Neuronal stem cell (in vitro differentiated cells): ENCODE data around the gene CWC27.

ENCODE experiments used
- DNase-seq: peaks from one replicate; pipeline ENCODE4 v3.0.0-alpha.2; 2013; ENCODE audit warnings: low spot score
- H2AFZ ChIP-seq: one replicate; pipeline ENCODE4 v1.6.1; 2013; ENCODE audit warnings: mild to moderate bottlenecking, low read length, inconsistent platforms
- H2AK5ac ChIP-seq: 2 replicates; pipeline ENCODE4 v1.6.1; 2013; ENCODE audit warnings: low read depth, mild to moderate bottlenecking, inconsistent platforms, low read length, moderate library complexity, mixed read lengths
- H2BK120ac ChIP-seq: 2 replicates; pipeline ENCODE4 v1.6.1; 2013; ENCODE audit warnings: low read depth, mild to moderate bottlenecking, inconsistent platforms, low read length, moderate library complexity, mixed read lengths
- H2BK12ac ChIP-seq: one replicate; pipeline ENCODE4 v1.6.1; 2013; ENCODE audit warnings: low read length, inconsistent platforms
- H2BK15ac ChIP-seq: 2 replicates; pipeline ENCODE4 v1.6.1; 2013; ENCODE audit warnings: mild to moderate bottlenecking, low read length, inconsistent platforms, mixed read lengths
- H2BK5ac ChIP-seq: one replicate; pipeline ENCODE4 v1.6.1; 2013; ENCODE audit warnings: inconsistent platforms, mild to moderate bottlenecking, low read length, moderate library complexity
- H3K14ac ChIP-seq: one replicate; pipeline ENCODE4 v1.6.1; 2013; ENCODE audit warnings: low read length, inconsistent platforms
- H3K18ac ChIP-seq: 2 replicates; pipeline ENCODE4 v1.6.1; 2013; ENCODE audit warnings: low read length, inconsistent platforms
- H3K23ac ChIP-seq: 2 replicates; pipeline ENCODE4 v1.6.1; 2013; ENCODE audit warnings: low read depth, mild to moderate bottlenecking, mixed read lengths, low read length, inconsistent platforms; ENCODE audit not compliant: poor library complexity
- H3K27ac ChIP-seq: replicated peaks from 3 replicates; pipeline ENCODE4 v1.5.1; 2013; ENCODE audit warnings: low read length, inconsistent platforms
- H3K27me3 ChIP-seq, 3 experiments: 2 replicates each; pipeline ENCODE4 v1.6.1; 2013; ENCODE audit warnings: low read length in 3 of 3, mild to moderate bottlenecking in 2 of 3, inconsistent platforms in 1 of 3, low read depth in 1 of 3, mixed read lengths in 1 of 3, moderate library complexity in 1 of 3; ENCODE audit not compliant: control insufficient read depth in 3 of 3, insufficient read depth in 3 of 3
- H3K36me3 ChIP-seq, 2 donors: replicated peaks in 1 of 2; 2 replicates each; pipeline ENCODE4 v1.6.1; 2013; ENCODE audit warnings: low read length in 2 of 2; ENCODE audit not compliant: control insufficient read depth in 2 of 2, insufficient read depth in 2 of 2
- H3K4ac ChIP-seq: 2 replicates; pipeline ENCODE4 v1.6.1; 2013; ENCODE audit warnings: inconsistent platforms, mild to moderate bottlenecking, low read length, moderate library complexity
- H3K4me1 ChIP-seq, 2 donors: 1 replicate in 1 of 2; 2 replicates in 1 of 2; pipeline ENCODE4 v1.6.1; 2013; ENCODE audit warnings: low read length in 2 of 2, low read depth in 1 of 2; ENCODE audit not compliant: control insufficient read depth in 2 of 2, insufficient read depth in 1 of 2
- H3K4me2 ChIP-seq: one replicate; pipeline ENCODE4 v1.6.1; 2013; ENCODE audit warnings: mild to moderate bottlenecking, low read length, inconsistent platforms; ENCODE audit not compliant: insufficient read depth, poor library complexity, severe bottlenecking
- H3K4me3 ChIP-seq, 2 donors: 2 replicates each; pipeline ENCODE4 v1.5.1; 2013; ENCODE audit warnings: low read length in 2 of 2, mild to moderate bottlenecking in 2 of 2, inconsistent platforms in 1 of 2, moderate library complexity in 1 of 2
- H3K79me1 ChIP-seq: one replicate; pipeline ENCODE4 v1.6.1; 2013; ENCODE audit warnings: low read depth, mild to moderate bottlenecking, inconsistent platforms, low read length, moderate library complexity
- H3K9ac ChIP-seq: one replicate; pipeline ENCODE4 v1.6.1; 2013; ENCODE audit warnings: mild to moderate bottlenecking, low read depth, low read length, inconsistent platforms; ENCODE audit not compliant: poor library complexity
- H3K9me3 ChIP-seq, 2 donors: replicated peaks in 1 of 2; 2 replicates each; pipeline versions ENCODE3 to v1.6.1; 2013; ENCODE audit warnings: low read length in 2 of 2, mild to moderate bottlenecking in 2 of 2, inconsistent platforms in 1 of 2, low read depth in 1 of 2, mixed read lengths in 1 of 2, moderate library complexity in 1 of 2; ENCODE audit not compliant: control insufficient read depth in 2 of 2, insufficient read depth in 1 of 2
- H4K8ac ChIP-seq: one replicate; pipeline ENCODE4 v1.6.1; 2013; ENCODE audit warnings: low read depth, mild to moderate bottlenecking, inconsistent platforms, low read length, moderate library complexity
- H4K91ac ChIP-seq: one replicate; pipeline ENCODE4 v1.6.1; 2013; ENCODE audit warnings: low read length, low read depth, mild to moderate bottlenecking, inconsistent platforms; ENCODE audit not compliant: poor library complexity
- WGBS, 2 donors: extraction: QIAGEN DNeasy Blood & Tissue Kit; methylation state at CpG; one replicate each; pipeline ENCODE4 v1.1.7; 2013; ENCODE audit warnings: missing lambda C conversion rate in 2 of 2, mixed read lengths in 1 of 2; ENCODE audit not compliant: insufficient read length in 2 of 2, insufficient replicate concordance in 1 of 2; ENCODE audit errors: extremely low coverage in 2 of 2; 5-methylcytosine and 5-hydroxymethylcytosine counted together

CWC27 gene

DNA sequence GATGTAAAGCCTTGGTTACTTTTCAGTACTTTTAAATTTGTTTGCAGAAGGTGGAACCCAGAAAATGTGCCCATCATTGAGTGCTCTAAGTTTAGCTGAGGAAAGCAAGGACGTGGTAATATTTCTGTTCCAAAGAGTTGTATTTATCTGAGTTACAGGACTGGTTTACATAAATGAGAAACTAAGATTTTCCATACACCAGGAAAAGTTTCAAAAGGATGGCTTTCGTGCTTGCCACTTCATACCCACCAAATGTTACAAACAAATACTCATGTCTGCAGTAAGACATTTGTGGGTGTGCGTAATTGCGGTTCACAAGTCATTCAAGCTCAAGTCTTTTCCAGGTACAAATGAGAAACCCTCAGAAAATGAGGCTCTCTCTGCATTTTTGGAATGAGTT is 68.1 kb downstream of the CWC27 start:
- Histone ChIP-seq H2BK15ac (no peak overlapping the region), H3K14ac (no peak overlapping the region), H3K23ac (no peak overlapping the region), H2BK12ac (no peak overlapping the region), H4K91ac (no peak overlapping the region), H2AK5ac (no peak overlapping the region), H3K4me3 (no peak overlapping the region), H3K79me1 (no peaks in the 10 kb centered on the region), H3K4me2 (no peak overlapping the region), H3K18ac (no peak overlapping the region), H3K27ac (no peak overlapping the region), H3K36me3 (peaks cover 0 to 3% of the 10 kb centered on the region in 2 donors), H2BK5ac (no peak overlapping the region), H3K9ac (no peak overlapping the region), H2AFZ (no peak overlapping the region), H3K27me3 (no peaks in the 10 kb centered on the region), H4K8ac (no peak overlapping the region), H3K4me1 (no peaks in the 10 kb centered on the region), H3K9me3 (peaks cover 5 to 8% of the 10 kb centered on the region in 2 donors), H3K4ac (no peak overlapping the region), H2BK120ac (no peak overlapping the region)
- WGBS, 2 donors, result no CpG with 5 or more reads among the region's 4 CpGs
- no peak for DNase-seq

DNA sequence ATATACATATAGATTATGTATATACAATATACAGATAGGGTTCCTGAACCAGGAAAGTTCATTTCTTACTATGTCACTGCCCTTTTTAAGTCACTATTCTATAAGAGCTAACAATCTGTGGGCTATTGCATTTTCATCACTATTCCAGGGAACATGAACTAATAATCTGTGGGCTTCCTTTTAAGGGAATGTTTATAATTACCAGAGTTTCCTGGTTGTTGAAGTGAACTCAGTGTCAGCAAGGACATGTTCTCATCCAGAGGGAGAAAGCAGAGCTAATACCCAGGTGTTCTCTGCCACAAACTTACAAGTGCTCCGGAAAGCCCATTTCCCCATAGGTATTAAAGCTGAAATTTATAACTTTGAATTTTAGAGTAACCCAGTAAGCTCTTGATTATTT is 69.6 kb downstream of the CWC27 start:
- Histone ChIP-seq H2BK120ac (no peak overlapping the region), H2BK15ac (no peak overlapping the region), H3K36me3 (peaks cover 0 to 3% of the 10 kb centered on the region in 2 donors), H3K79me1 (no peaks in the 10 kb centered on the region), H3K4me3 (no peak overlapping the region), H3K4me2 (no peak overlapping the region), H3K4ac (no peak overlapping the region), H3K4me1 (no peaks in the 10 kb centered on the region), H2BK12ac (no peak overlapping the region), H3K9ac (no peak overlapping the region), H3K27me3 (no peaks in the 10 kb centered on the region), H3K18ac (no peak overlapping the region), H2BK5ac (no peak overlapping the region), H3K14ac (no peak overlapping the region), H4K91ac (no peak overlapping the region), H2AFZ (no peak overlapping the region), H2AK5ac (no peak overlapping the region), H3K9me3 (peaks cover 5 to 8% of the 10 kb centered on the region in 2 donors), H4K8ac (no peak overlapping the region), H3K23ac (no peak overlapping the region), H3K27ac (no peak overlapping the region)
- no CpG with 5 or more reads among the region's 1 CpG for WGBS, 2 donors
- DNase-seq, result no peak

- Histone ChIP-seq H2BK120ac (no peak overlapping the region), H3K27ac (no peak overlapping the region), H2AFZ (no peak overlapping the region), H2BK15ac (no peak overlapping the region), H3K4me1 (no peaks in the 10 kb centered on the region), H2BK5ac (no peak overlapping the region), H2BK12ac (no peak overlapping the region), H3K18ac (no peak overlapping the region), H3K9me3 (peaks cover 5 to 8% of the 10 kb centered on the region in 2 donors), H3K4me2 (no peak overlapping the region), H4K8ac (no peak overlapping the region), H4K91ac (no peak overlapping the region), H3K36me3 (peaks cover 0 to 3% of the 10 kb centered on the region in 2 donors), H2AK5ac (no peak overlapping the region), H3K27me3 (no peaks in the 10 kb centered on the region), H3K23ac (no peak overlapping the region), H3K14ac (no peak overlapping the region), H3K9ac (no peak overlapping the region), H3K4me3 (no peak overlapping the region), H3K79me1 (no peaks in the 10 kb centered on the region), H3K4ac (no peak overlapping the region)
- no peak for DNase-seq
Observed at GRCh38 chr5:64838803-64839202, 70.1 kb downstream of the CWC27 start.

GRCh38 chr5:64839936-64840335 is 71.2 kb downstream of the CWC27 start:
- Histone ChIP-seq H3K18ac (no peak overlapping the region), H2AFZ (no peak overlapping the region), H3K23ac (no peak overlapping the region), H3K14ac (no peak overlapping the region), H3K27me3 (no peaks in the 10 kb centered on the region), H3K9ac (no peak overlapping the region), H3K4me3 (no peak overlapping the region), H3K79me1 (no peaks in the 10 kb centered on the region), H4K91ac (no peak overlapping the region), H2AK5ac (no peak overlapping the region), H2BK5ac (no peak overlapping the region), H3K9me3 (peaks cover 13 to 17% of the 10 kb centered on the region in 2 donors), H2BK15ac (no peak overlapping the region), H2BK12ac (no peak overlapping the region), H3K4me1 (no peaks in the 10 kb centered on the region), H4K8ac (no peak overlapping the region), H3K4ac (no peak overlapping the region), H2BK120ac (no peak overlapping the region), H3K36me3 (peaks cover 4 to 9% of the 10 kb centered on the region in 2 donors), H3K4me2 (no peak overlapping the region), H3K27ac (no peak overlapping the region)
- DNase-seq, result no peak
- WGBS, 2 donors, result no CpG with 5 or more reads among the region's 1 CpG
